Erythroblast (primary cell): Measurements from ENCODE around the gene SPATA3.

ENCODE experiments used
- GATA1 ChIP-seq: IDR thresholded peaks from 2 replicates; pipeline ENCODE4 v1.6.1; 2011; ENCODE audit warnings: low read depth, mild to moderate bottlenecking, control low read depth, low read length, moderate library complexity
- POLR2A ChIP-seq: IDR thresholded peaks from 2 replicates; pipeline ENCODE4 v1.6.1; 2011; ENCODE audit warnings: mild to moderate bottlenecking, low read length

GRCh38 chr2:230981704-230982103 lies 14.2 kb upstream of the SPATA3 start:
- no peak for TF ChIP-seq POLR2A
- no peak for TF ChIP-seq GATA1
